Fibroblast of lung (primary cell): ENCODE results near the gene RBM17. TPM values are rescaled to one million over a fixed set of nuclear protein-coding genes. Genes with fewer than 3 reads are reported as not detected.
A peak's percentile ranks its signal among the peaks of the same experiment; 100 is the strongest.

ENCODE experiments used
- DNase-seq, 2 donors: peaks; one replicate each; pipeline versions ENCODE4 v3.0.0 to v3.0.0-alpha.2; 2010; ENCODE audit warnings: low read depth in 2 of 2
- H2AFZ ChIP-seq: 2 replicates; pipeline ENCODE4 v1.5.1; 2012; ENCODE audit warnings: low read length, control low read depth, inconsistent platforms
- H3K27ac ChIP-seq: 2 replicates; pipeline ENCODE4 v1.5.1; 2011; ENCODE audit warnings: low read length, control low read depth; ENCODE audit not compliant: insufficient read depth
- H3K27me3 ChIP-seq: 2 replicates; pipeline ENCODE4 v1.5.1; 2011; ENCODE audit warnings: mild to moderate bottlenecking, low read length; ENCODE audit not compliant: control insufficient read depth, insufficient read depth
- H3K36me3 ChIP-seq: 2 replicates; pipeline ENCODE4 v1.5.1; 2011; ENCODE audit warnings: low read length; ENCODE audit not compliant: control insufficient read depth, insufficient read depth
- H3K4me1 ChIP-seq: 2 replicates; pipeline ENCODE4 v1.5.1; 2011; ENCODE audit warnings: low read length; ENCODE audit not compliant: control insufficient read depth, insufficient read depth; ENCODE audit errors: extremely low read depth
- H3K4me2 ChIP-seq: 2 replicates; pipeline ENCODE4 v1.5.1; 2011; ENCODE audit warnings: low read length, control low read depth; ENCODE audit not compliant: insufficient read depth; ENCODE audit errors: extremely low read depth
- H3K4me3 ChIP-seq, 4 experiments: fragments of 200-600 bp in 1 of 4; sonication (generic) in 1 of 4; replicated peaks in 1 of 4; 2 replicates each; pipeline ENCODE4 v1.5.1; 2011 to 2016; ENCODE audit warnings: low read length in 4 of 4, low read depth in 3 of 4, mild to moderate bottlenecking in 3 of 4, control low read depth in 2 of 4, inconsistent platforms in 1 of 4, mixed read lengths in 1 of 4; ENCODE audit not compliant: insufficient read depth in 1 of 4; ENCODE audit errors: control extremely low read depth in 1 of 4
- H3K79me2 ChIP-seq: 2 replicates; pipeline ENCODE4 v1.5.1; 2012; ENCODE audit warnings: mild to moderate bottlenecking, low read length, inconsistent platforms; ENCODE audit not compliant: control insufficient read depth, insufficient read depth
- H3K9ac ChIP-seq: 2 replicates; pipeline ENCODE4 v1.5.1; 2011; ENCODE audit warnings: mild to moderate bottlenecking, low read length, control low read depth; ENCODE audit not compliant: insufficient read depth
- H3K9me3 ChIP-seq: 2 replicates; pipeline ENCODE4 v1.5.1; 2012; ENCODE audit warnings: low read depth, low read length; ENCODE audit not compliant: control insufficient read depth, insufficient read depth
- H4K20me1 ChIP-seq: 2 replicates; pipeline ENCODE4 v1.5.1; 2011; ENCODE audit warnings: low read length; ENCODE audit not compliant: control insufficient read depth, insufficient read depth; ENCODE audit errors: extremely low read depth
- EZH2 ChIP-seq: IDR thresholded peaks from 2 replicates; pipeline ENCODE4 v1.5.1; 2012; ENCODE audit warnings: low read length, control low read depth, mild to moderate bottlenecking; ENCODE audit errors: missing control alignments
- polyA plus RNA-seq, 2 donors: library from polyadenylated mRNA; depleted of rRNA in 1 of 2; stranded (reverse) in 1 of 2; unstranded in 1 of 2; fragments of >200 nt; gene quantifications; 2 replicates each; pipeline ENCODE4 v1.2.1, GENCODE V29; 2011 to 2012; ENCODE audit warnings: missing spikeins in 1 of 2
- total RNA-seq: library from RNA; depleted of rRNA; stranded (reverse); fragments of >200 nt; gene quantifications from 2 replicates; pipeline ENCODE4 v1.2.1, GENCODE V29; 2014
- TF ChIP-seq, protein P1 (sequence below), 2 donors: IDR thresholded peaks in 1 of 2; conservative IDR thresholded peaks in 1 of 2; 1 replicate in 1 of 2; 2 replicates in 1 of 2; pipeline ENCODE4 v1.5.1; 2011 to 2012; ENCODE audit warnings: low read length in 2 of 2, control low read depth in 1 of 2, inconsistent platforms in 1 of 2, low read depth in 1 of 2, mild to moderate bottlenecking in 1 of 2

Gene RBM17
- total and polyA plus RNA-seq, 2 donors (not counting 1 experiment from before 2014, with no cell fraction given): 28.9 to 46.1 TPM

DNA sequence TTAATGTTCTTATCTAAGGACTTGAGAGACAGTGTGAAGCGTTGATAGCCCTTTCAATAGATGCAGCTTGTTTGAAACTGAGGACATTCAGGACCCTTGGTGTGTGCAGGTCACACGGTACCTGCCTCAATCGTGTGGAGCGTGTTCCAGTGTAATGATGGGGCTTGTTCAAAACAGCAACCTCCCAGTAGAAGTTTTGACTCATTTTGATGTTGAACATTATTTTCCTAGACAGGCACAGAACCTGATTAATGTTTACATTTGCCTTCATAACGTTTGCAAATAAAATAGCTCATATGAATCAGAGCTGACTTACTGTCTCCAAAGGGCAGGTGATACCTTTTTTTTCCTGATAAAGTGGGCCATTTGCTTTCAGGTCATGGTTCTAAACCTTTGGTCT is 21.3 kb downstream of the RBM17 start:
- Histone ChIP-seq H3K36me3 (peaks cover 2% of the 10 kb centered on the region), H3K79me2 (peaks cover 4% of the 10 kb centered on the region), H3K4me1 (peaks cover 5% of the 10 kb centered on the region), H2AFZ (no peak overlapping the region), H3K4me3 (no peak overlapping the region), H3K27ac (no peak overlapping the region), H3K27me3 (no peaks in the 10 kb centered on the region), H3K9ac (no peak overlapping the region), H4K20me1 (no peaks in the 10 kb centered on the region), H3K9me3 (no peaks in the 10 kb centered on the region), H3K4me2 (no peak overlapping the region)
- no peak for DNase-seq
- TF ChIP-seq, protein P1, sequence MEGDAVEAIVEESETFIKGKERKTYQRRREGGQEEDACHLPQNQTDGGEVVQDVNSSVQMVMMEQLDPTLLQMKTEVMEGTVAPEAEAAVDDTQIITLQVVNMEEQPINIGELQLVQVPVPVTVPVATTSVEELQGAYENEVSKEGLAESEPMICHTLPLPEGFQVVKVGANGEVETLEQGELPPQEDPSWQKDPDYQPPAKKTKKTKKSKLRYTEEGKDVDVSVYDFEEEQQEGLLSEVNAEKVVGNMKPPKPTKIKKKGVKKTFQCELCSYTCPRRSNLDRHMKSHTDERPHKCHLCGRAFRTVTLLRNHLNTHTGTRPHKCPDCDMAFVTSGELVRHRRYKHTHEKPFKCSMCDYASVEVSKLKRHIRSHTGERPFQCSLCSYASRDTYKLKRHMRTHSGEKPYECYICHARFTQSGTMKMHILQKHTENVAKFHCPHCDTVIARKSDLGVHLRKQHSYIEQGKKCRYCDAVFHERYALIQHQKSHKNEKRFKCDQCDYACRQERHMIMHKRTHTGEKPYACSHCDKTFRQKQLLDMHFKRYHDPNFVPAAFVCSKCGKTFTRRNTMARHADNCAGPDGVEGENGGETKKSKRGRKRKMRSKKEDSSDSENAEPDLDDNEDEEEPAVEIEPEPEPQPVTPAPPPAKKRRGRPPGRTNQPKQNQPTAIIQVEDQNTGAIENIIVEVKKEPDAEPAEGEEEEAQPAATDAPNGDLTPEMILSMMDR (conservative IDR thresholded peaks at IDR 0.05 in 1 of 2, IDR thresholded peaks at IDR 0.05 in 1 of 2; ENCODE audit: low read depth in 1 of 2, low read length in 2 of 2): no peak
- no peak for TF ChIP-seq EZH2

DNA sequence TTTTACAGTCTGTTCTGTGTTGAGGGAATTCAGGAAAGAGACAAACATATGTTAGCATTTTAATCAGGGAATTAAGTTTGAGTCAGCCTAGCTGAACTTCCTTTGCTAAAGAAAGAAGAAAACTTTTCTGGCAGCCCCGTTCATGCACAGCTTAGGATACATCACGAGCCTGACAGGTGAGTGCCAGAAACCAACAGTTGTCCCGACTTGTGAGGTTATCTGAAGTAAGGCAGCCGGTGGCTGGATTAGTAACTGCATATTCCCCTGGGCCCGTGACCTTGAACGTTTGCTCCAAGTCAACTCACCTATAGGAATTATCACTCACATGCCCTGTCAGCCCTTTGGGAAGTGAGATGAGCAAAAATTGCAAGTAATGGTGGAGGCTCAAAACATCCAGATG is 24.1 kb downstream of the RBM17 start:
- no peak overlapping the region for H3K27ac ChIP-seq
- H3K9me3 ChIP-seq: no peaks in the 10 kb centered on the region
- no peak for DNase-seq
- no peak overlapping the region for H3K9ac ChIP-seq
- no peaks in the 10 kb centered on the region for H3K27me3 ChIP-seq
- no peaks in the 10 kb centered on the region for H3K36me3 ChIP-seq
- no peak overlapping the region for H3K4me2 ChIP-seq
- peaks cover 4% of the 10 kb centered on the region for H3K79me2 ChIP-seq
- H3K4me1 ChIP-seq: peaks cover 5% of the 10 kb centered on the region
- no peaks in the 10 kb centered on the region for H4K20me1 ChIP-seq
- TF ChIP-seq, protein P1 (conservative IDR thresholded peaks at IDR 0.05 in 1 of 2, IDR thresholded peaks at IDR 0.05 in 1 of 2; ENCODE audit: low read depth in 1 of 2, low read length in 2 of 2): no peak
- TF ChIP-seq EZH2: no peak
- H2AFZ ChIP-seq: no peak overlapping the region
- H3K4me3 ChIP-seq: no peak overlapping the region

DNA sequence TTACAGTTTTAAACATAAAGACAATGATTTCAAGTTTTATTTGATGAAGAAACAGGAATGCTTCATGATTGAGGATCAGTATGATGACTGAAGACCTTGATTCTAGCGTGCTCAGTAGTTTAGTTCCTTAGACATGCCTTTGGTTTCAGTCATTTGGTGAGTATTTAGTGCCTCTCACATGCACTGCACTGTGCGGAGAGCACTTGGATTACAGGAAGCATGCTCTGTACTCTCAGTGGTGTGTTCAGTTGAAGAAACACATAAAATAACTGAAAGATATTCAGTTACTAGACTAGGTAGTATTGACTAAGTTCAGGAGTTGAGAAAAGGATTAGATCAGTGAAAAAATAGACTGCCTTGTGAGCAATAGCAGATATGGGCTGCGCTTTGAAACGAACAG is 25.5 kb downstream of the RBM17 start:
- TF ChIP-seq EZH2: no peak
- TF ChIP-seq, protein P1 (conservative IDR thresholded peaks at IDR 0.05 in 1 of 2, IDR thresholded peaks at IDR 0.05 in 1 of 2; ENCODE audit: low read depth in 1 of 2, low read length in 2 of 2): no peak
- H3K4me1 ChIP-seq: peaks cover 5% of the 10 kb centered on the region
- H3K9ac ChIP-seq: no peak overlapping the region
- no peaks in the 10 kb centered on the region for H4K20me1 ChIP-seq
- H3K4me3 ChIP-seq: no peak overlapping the region
- H2AFZ ChIP-seq: no peak overlapping the region
- no peaks in the 10 kb centered on the region for H3K9me3 ChIP-seq
- no peak overlapping the region for H3K4me2 ChIP-seq
- no peaks in the 10 kb centered on the region for H3K27me3 ChIP-seq
- H3K36me3 ChIP-seq: no peaks in the 10 kb centered on the region
- peak in 1 of 2 donors; percentile 45 for DNase-seq
- peak overlapping the region; percentile 65 for H3K27ac ChIP-seq
- H3K79me2 ChIP-seq: peaks cover 4% of the 10 kb centered on the region
